ENCODE data around the gene EVPL.
A peak's percentile ranks its signal among the peaks of the same experiment; 100 is the strongest.
"Not testable (repeated sequence)": the region's sequence is repeated elsewhere in the genome, so short reads cannot be mapped to it uniquely, and the experiment has no call there.

The EVPL gene

DNA sequence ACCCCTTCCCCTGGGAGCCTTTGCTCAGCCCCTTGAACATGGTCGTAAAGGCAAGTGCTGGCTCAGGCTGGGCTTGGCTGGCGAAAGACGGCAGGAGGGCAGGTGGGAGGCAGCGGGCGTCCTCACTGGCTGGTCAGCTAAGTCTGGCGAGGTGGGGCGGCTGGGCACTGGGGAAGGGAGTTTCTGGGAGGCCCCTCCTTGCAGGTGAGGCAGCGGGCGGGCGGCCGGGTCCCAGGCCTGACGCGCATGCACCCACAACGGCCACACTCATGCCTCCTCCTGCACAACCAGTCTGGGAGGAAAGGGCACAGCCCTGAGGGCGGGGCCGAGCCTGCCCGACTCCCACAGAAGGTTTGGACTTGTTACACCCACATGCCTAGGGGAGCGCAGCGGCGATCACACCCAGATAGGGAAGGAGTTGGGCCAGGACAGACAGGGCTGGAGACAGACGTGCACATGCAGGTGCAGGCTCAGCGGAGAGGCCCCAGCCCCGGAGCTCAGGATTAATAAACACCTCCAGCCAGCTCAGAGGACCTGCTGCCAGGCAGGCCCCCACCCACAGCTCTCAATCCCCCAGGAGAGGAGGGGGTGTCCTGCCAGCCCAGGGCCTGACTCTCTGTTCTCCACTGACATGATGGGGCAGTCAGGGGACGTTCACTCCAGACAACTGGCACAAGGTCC, at the start of gene EVPL:
Gene EVPL (minus strand): TSS at position 148 of the 681 bp plus-strand sequence. CDS start 108 bp downstream, at position 40.
- DNase-seq = no peak

- peak; percentile 39 for DNase-seq
Measured at GRCh38 chr17:76076146-76076764, 49.1 kb upstream of the EVPL start.

DNA sequence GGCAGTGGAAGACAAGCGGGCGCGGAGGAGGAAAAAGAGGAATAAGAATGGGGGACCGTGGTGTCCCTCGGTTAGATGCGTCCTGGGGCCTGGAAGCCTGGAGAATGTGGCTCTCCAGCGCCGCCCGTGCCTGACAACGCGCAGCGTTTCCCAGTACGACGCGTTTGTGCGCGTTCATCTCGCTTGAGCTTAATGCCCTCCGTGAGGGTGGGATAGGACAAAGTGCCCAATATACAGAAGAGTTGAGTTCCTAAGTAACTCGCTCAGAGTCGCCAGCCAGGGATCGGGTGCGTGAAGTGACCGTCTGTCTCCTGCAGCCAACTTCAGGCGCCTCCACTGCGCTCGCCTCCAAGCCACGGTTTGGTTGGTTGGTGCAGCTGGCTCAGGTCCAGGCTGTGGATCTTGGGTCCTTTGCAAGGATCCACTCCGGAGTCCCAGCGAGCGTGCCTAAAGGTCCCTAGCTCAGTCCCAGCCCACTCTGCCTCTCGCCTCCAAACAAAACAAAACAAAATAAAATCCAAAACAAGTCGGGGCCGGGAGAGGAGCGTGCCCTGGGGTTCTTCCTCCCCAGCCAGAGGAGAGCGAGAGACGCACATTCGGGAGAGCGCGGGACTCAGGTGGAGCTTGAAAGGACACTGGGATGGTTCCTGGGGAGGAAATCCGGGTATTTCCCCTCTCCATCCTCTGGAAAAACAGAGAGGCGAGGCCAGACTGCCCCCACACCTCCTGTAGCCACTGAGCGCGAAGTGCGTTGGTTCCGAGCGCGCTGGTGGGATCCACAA, 48.4 kb upstream of the EVPL start:
- peak; percentile 63 for DNase-seq

- DNase-seq = peak; percentile 68
Measured at GRCh38 chr17:76074390-76075363, 47.6 kb upstream of the EVPL start, which contains the start of gene GALR2. GALR2 (plus strand) TSS chr17:76074781; CDS start chr17:76074884, 103 bp downstream.

- peak; percentile 94 for DNase-seq
Measured at GRCh38 chr17:76072148-76072858, 45.2 kb upstream of the EVPL start, which contains the start of gene SRP68. SRP68 (minus strand) TSS chr17:76072517; CDS start chr17:76072491, 26 bp downstream.

- no peak for DNase-seq
Measured at GRCh38 chr17:76071531-76072147, 44.5 kb upstream of the EVPL start.

- no peak for DNase-seq
Measured at GRCh38 chr17:76065775-76066174, 38.7 kb upstream of the EVPL start.

GRCh38 chr17:76063875-76064546, 36.9 kb upstream of the EVPL start:
- no peak for DNase-seq

GRCh38 chr17:76058264-76058663, 31.2 kb upstream of the EVPL start:
- DNase-seq = not testable (repeated sequence)

GRCh38 chr17:76056882-76057281, 29.8 kb upstream of the EVPL start:
- no peak for DNase-seq

DNA sequence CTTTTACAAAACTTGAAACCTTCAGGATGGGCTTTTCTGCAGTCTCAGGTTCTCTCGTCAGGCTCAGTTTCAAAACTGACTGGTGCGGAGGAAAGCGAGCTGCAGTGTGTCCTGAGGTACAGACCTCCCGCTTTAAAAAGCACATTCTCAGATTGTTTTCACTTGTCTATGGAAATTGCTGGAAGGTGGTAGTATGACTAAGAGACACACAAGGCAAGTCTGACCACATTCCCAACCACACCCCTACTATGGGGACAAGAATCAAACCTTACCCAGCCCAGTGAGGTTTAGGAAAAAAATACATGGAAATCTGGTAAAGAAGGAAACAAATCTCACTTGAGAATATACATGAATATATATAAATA, 27.0 kb upstream of the EVPL start:
- DNase-seq = no peak

- DNase-seq = no peak
Measured at GRCh38 chr17:76053246-76054111, 26.4 kb upstream of the EVPL start.

DNA sequence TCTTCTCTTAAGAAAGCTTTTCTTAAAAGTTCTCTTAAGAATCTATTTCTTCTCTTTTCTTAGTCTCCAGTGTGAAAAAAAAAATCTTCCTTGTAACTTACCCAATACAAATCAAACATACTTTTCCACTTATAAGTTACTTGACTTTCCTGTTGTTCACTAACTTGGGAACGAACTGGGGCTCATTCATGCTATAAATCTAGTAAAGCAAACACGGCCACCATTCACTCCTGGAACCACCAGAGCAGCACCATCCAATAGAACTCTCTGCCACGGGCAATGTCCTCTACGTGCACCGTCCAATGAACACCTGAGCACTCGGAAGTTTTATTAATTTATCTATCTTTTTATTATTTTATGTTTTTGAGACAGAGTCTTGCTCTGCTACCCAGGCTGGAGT, 24.5 kb upstream of the EVPL start:
- no peak for DNase-seq

GRCh38 chr17:76050538-76051467, 23.7 kb upstream of the EVPL start:
- DNase-seq = no peak

DNA sequence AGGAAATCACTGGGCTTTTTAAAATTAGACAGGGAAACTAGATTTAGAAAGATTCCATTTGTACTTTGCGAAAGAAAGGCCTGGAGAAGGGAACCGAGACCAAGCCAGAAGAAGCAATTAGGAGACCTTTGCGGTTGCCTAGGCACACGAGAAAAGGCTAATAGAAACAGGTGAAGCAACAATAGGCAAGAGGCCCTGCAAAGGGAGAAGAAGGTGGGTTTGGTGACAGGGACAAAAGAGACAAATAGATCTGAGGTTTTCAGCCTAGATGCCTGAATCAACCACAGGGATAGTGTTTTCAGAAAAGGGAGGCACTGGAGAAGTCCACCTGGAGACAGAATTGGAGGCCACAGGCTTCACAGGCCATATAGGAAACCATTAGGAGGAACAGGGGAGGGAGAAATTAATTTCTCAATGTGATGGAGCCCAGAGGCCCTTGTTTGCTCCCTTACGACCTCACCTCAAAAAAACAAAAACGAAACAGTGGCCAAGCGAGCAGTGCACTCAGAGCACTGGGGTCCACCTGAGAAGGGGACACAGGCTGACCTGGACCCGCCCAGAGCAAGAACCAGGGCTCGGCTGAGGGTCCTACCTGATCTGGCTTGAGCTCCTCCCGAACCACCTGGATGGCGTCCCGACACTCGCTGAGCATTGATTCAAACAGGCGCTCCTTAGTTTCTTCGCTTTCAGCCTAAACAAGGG, 22.9 kb upstream of the EVPL start:
- peak; percentile 24 for DNase-seq

DNA sequence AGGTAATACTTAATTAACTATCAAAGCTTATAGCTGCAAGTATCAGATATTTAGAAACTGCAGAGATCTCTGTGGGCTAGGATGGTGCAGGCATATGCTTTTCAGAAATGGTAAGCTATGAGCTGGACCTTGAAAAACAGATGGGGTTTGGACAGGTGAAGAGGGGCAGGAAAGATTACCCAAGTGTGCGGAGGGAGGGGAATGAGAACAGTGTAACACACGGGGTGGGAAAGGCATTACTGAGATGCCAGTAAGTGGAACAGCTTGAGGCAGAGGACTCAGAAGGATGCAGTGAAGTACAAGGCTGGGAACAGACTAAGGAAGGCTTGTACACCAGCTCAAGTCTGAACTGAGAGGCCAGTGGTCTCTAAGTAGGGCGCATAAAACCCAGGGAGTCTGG, 22.1 kb upstream of the EVPL start:
- no peak for DNase-seq

- DNase-seq = no peak
Measured at GRCh38 chr17:76048711-76049110, 21.6 kb upstream of the EVPL start.

Measured in retina (tissue), 1 donor.